Panc1 (cell line): ENCODE measurements around the gene ADAMTS2. TPM values are rescaled to one million over a fixed set of nuclear protein-coding genes. Genes with fewer than 3 reads are reported as not detected.

Experiments
- ATAC-seq: fragments of 200-7000 bp; cut with Tn5 transposase; 2 replicates; pipeline ENCODE4 v1.9.1; 2020; ENCODE audit warnings: mild to moderate bottlenecking, moderate library complexity
- BruUV-seq: library from RNA; stranded (reverse); fragments of 400-500 nt; replicated peaks from 2 replicates; lab custom pipeline; 2021; lab: Mats Ljungman, UMichigan
- CTCF ChIA-PET: fragments of 300-600 bp; sonication (Branson Sonifier 250); formaldehyde crosslinking; loops from one replicate; lab custom pipeline; 2022; ENCODE audit warnings: antibody characterized with exemption; lab: Charles Lee
- POLR2A ChIA-PET: fragments of 300-600 bp; sonication (Branson Sonifier 250); formaldehyde crosslinking; loops from one replicate; lab custom pipeline; 2022; ENCODE audit warnings: antibody characterized with exemption; lab: Charles Lee
- DNase-seq: peaks from one replicate; pipeline ENCODE4 v3.0.0-alpha.2; 2010; ENCODE audit warnings: low read depth, low spot score
- H3K27ac ChIP-seq: 2 replicates; pipeline ENCODE4 v1.5.1; 2011; ENCODE audit warnings: mild to moderate bottlenecking, low read length, inconsistent platforms
- H3K27me3 ChIP-seq: fragments of 200-500 bp; sonication (Bioruptor generic); 2 replicates; pipeline ENCODE4 v1.6.0; 2014; ENCODE audit warnings: low read length, inconsistent platforms; ENCODE audit not compliant: control insufficient read depth, insufficient read depth
- H3K36me3 ChIP-seq: fragments of 200-500 bp; sonication (Bioruptor generic); 2 replicates; pipeline ENCODE4 v1.5.1; 2014; ENCODE audit warnings: inconsistent platforms, mild to moderate bottlenecking, low read length, moderate library complexity; ENCODE audit not compliant: control insufficient read depth, insufficient read depth
- H3K4me1 ChIP-seq: 2 replicates; pipeline ENCODE4 v1.5.1; 2011; ENCODE audit warnings: inconsistent platforms, mild to moderate bottlenecking, low read length, moderate library complexity; ENCODE audit not compliant: control insufficient read depth, insufficient read depth
- H3K4me3 ChIP-seq, 2 experiments: 2 replicates each; pipeline ENCODE4 v1.5.1; 2011 to 2012; ENCODE audit warnings: low read depth in 2 of 2, low read length in 2 of 2, mild to moderate bottlenecking in 2 of 2, inconsistent platforms in 1 of 2, moderate library complexity in 1 of 2
- H3K9me3 ChIP-seq: fragments of 200-500 bp; sonication (Bioruptor generic); 2 replicates; pipeline ENCODE4 v1.5.1; 2014; ENCODE audit warnings: low read depth, mild to moderate bottlenecking, inconsistent platforms, low read length, moderate library complexity; ENCODE audit not compliant: control insufficient read depth, insufficient read depth
- CTCF ChIP-seq: fragments of 450-650 bp; IDR thresholded peaks from 2 replicates; pipeline ENCODE4 v1.5.1; 2017; ENCODE audit warnings: mild to moderate bottlenecking
- POLR2AphosphoS5 ChIP-seq: IDR thresholded peaks from 2 replicates; pipeline ENCODE4 v1.6.1; 2012; ENCODE audit warnings: mild to moderate bottlenecking, low read depth, low read length, moderate library complexity
- REST ChIP-seq, 2 experiments: IDR thresholded peaks; 2 replicates each; pipeline ENCODE4 v1.6.1; 2011 to 2012; ENCODE audit warnings: low read depth in 2 of 2, control low read depth in 1 of 2, low read length in 1 of 2, mild to moderate bottlenecking in 1 of 2, moderate library complexity in 1 of 2; ENCODE audit not compliant: insufficient read depth in 1 of 2
- SIN3A ChIP-seq: IDR thresholded peaks from 2 replicates; pipeline ENCODE4 v1.6.1; 2012; ENCODE audit warnings: low read depth, mild to moderate bottlenecking, low read length, moderate library complexity, borderline replicate concordance; ENCODE audit not compliant: insufficient read depth
- TCF7L2 ChIP-seq: IDR thresholded peaks from 2 replicates; pipeline ENCODE4 v1.6.1; 2011; ENCODE audit warnings: mild to moderate bottlenecking, low read depth, low read length, inconsistent platforms
- in situ Hi-C: cut with HindIII; loops from 2 replicates; pipeline ENCODE4 v1.10.0; 2016; ENCODE audit warnings: low sequenced_read_pairs, low pct_unique_long_range_greater_than_20kb
- intact Hi-C: fragments of 100-400 bp; cut with micrococcal nuclease; formaldehyde crosslinking; loops from one replicate; pipeline ENCODE4 v1.10.0; 2022; ENCODE audit not compliant: unreplicated experiment
- total RNA-seq: library from RNA; stranded (reverse); gene quantifications from one replicate; pipeline ENCODE4 v1.2.1, GENCODE V29; 2021; ENCODE audit not compliant: unreplicated experiment

ADAMTS2 gene
- total RNA-seq, 1 experiment from 2014 or later, result 0.13 TPM

- no peak for DNase-seq
- no peak overlapping the region for H3K4me3 ChIP-seq
- POLR2A ChIA-PET, result interaction anchor here (0.6 kb wide), 1 partner anchor 471 kb away, joined by 3 read pairs; no protein-coding TSS in a partner anchor
- no peaks in the 10 kb centered on the region for H3K9me3 ChIP-seq
- no peak for TF ChIP-seq SIN3A
- TF ChIP-seq REST (IDR thresholded peaks at IDR 0.05; ENCODE audit: insufficient read depth in 1 of 2, low read depth in 2 of 2, low read length in 1 of 2), result no peak
- no peak for TF ChIP-seq CTCF
- no peak for TF ChIP-seq TCF7L2
- no peak for TF ChIP-seq POLR2AphosphoS5
- ATAC-seq, result no peak
- in situ Hi-C loops, result no loop called here
- H3K27me3 ChIP-seq, result no peaks in the 10 kb centered on the region
- intact Hi-C loops, result no loop called here
- no TSS peak for BruUV-seq
- H3K27ac ChIP-seq, result no peak overlapping the region
- H3K4me1 ChIP-seq, result no peaks in the 10 kb centered on the region
- CTCF ChIA-PET, result no interaction called here
- H3K36me3 ChIP-seq, result no peaks in the 10 kb centered on the region
These were observed 215.1 kb downstream of the ADAMTS2 start for GRCh38 chr5:179130101-179130681.

GRCh38 chr5:179129607-179130071, 215.6 kb downstream of the ADAMTS2 start:
- no peak for ATAC-seq
- intact Hi-C loops, result no loop called here
- ChIA-PET CTCF (no interaction called here), POLR2A (no interaction called here)
- Histone ChIP-seq H3K27me3 (no peaks in the 10 kb centered on the region), H3K4me1 (no peaks in the 10 kb centered on the region), H3K36me3 (no peaks in the 10 kb centered on the region), H3K9me3 (no peaks in the 10 kb centered on the region), H3K27ac (no peak overlapping the region), H3K4me3 (no peak overlapping the region)
- in situ Hi-C loops, result no loop called here
- no TSS peak for BruUV-seq
- no peak for DNase-seq
- TF ChIP-seq SIN3A, result no peak

GRCh38 chr5:179128976-179129375, 216.3 kb downstream of the ADAMTS2 start:
- Histone ChIP-seq H3K36me3 (no peaks in the 10 kb centered on the region), H3K27ac (no peak overlapping the region), H3K27me3 (no peaks in the 10 kb centered on the region), H3K4me1 (no peaks in the 10 kb centered on the region), H3K9me3 (no peaks in the 10 kb centered on the region), H3K4me3 (no peak overlapping the region)
- DNase-seq, result no peak
- BruUV-seq, result no TSS peak
- TF ChIP-seq SIN3A (no peak), POLR2AphosphoS5 (no peak), CTCF (no peak), TCF7L2 (no peak), REST (IDR thresholded peaks at IDR 0.05; ENCODE audit: insufficient read depth in 1 of 2, low read depth in 2 of 2, low read length in 1 of 2) (no peak)
- intact Hi-C loops (no loop called here), in situ Hi-C loops (no loop called here)
- ChIA-PET POLR2A (no interaction called here), CTCF (no interaction called here)
- ATAC-seq, result no peak
